Stimulated activated CD4-positive, alpha-beta T cell treated with anti-CD3 and anti-CD28 coated beads, TNF-alpha, amount 100 ng/mL, for 48 hours (primary cell): ENCODE data around the gene CCDC78.
A peak's percentile ranks its signal among the peaks of the same experiment; 100 is the strongest.
"Not testable (repeated sequence)": the region's sequence is repeated elsewhere in the genome, so short reads cannot be mapped to it uniquely, and the experiment has no call there.

Experiments used
- DNase-seq, 3 donors: peaks; one replicate each; pipeline ENCODE4 v3.0.0-alpha.2; 2020; ENCODE audit warnings: low read depth in 3 of 3

The CCDC78 gene

DNA sequence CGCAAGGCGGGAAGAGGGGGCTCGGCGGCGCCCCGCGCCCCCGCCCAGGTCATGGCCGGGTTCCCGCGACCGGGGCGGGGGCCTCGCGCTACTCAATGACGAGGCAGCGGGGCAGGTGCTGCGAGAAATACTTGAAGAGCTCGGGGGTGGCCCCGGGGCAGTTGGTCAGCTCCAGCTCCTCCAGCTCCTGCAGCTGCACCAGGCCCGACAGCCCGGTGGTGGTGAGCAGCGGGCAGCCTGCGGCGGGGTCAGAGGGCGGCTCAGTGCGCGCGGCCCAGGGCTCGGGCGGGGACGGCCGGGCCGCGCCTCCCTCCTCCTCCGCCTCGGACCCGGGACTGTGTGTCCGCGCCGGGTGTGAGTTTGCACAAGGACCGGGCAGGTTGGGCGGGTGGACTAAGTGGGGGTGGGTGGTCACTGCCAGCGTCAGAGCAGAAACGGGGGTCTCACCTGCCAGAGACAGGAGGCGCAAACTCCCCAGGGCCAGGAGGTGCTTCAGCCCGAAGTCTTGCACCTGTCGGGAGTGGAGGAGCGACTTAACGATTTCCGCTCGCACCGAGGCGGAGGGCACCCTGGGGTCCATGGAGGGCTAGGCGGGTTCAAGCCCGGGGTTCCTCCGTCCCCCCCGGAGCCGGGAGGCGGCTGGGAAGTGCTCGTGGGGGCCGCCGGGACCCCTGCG is 31.9 kb downstream of the CCDC78 start:
- no peak for DNase-seq

DNA sequence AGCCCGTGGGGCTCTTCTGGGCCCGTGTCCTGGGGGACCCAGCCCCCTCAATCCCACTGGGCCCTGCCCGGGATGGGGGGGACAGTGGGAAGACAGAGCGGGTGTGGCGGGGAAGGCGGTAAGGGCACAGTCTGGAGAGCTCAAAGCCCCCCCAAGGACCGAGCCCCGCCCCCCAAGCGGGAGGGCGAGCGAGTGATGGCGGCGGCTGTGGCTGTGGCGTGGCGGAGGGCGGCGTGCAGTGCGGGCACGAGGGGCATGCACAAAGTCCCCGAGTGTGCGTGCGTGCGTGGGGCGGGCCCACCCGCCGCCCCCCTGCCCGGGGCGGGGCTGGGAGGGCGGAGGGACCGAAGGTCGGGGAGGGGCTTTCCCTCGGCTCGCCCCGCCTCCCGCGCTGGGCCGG is 32.5 kb downstream of the CCDC78 start:
- DNase-seq, result no peak

DNA sequence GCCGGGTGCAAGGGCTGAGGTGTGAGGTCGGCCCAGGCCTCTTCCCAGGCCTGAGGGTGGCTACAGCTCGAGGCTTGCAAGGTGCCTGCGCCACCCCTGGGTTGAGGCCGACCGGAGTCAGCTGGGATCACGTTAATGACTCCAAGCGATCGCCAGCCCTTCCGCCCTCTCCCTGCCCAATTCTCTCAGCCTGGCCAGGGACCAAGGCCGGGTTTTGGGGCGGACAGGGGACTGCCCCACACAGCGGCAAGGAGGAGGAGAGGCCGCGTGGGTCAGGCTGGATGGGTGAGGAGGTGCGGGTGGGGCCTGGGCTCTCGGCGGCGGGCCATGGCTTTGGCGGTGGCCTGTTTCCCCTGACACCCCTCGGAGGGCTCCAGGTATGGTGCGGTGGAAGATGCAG is 32.9 kb downstream of the CCDC78 start:
- DNase-seq, result no peak

DNA sequence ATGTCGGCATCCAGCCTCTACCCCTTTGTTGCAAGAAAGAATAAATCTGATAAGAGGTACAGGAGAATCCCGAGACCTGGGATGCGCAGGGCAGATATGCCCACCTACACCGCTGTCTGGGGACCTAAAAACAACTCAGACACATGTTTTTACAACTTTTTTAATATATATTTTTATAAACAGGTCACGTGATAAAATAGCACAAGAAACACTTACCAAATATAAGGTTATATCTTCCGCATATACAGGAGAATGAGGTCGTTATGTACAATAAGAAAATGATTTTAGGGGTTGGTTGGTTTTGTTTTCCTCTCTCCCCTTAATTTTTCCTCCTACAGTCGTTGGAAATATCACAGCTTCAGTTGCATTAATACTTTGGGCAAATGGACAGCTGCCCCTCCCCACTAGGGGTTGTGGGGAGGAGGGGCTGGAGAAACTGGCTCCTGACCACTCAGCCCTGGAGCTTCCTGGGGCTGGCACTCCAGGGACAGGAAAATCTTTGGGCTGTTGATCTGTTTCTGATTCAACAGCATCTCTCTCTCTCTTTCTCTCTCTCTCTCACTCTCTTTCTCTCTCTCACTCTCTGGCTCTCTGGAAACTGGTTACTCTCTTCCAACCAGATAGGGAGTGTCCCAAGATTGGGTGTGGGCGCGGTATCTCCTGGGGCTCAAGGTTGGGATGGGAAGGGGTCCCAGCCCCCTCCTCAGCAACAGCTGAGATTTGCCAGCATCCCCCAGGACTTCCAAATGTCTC is 33.7 kb downstream of the CCDC78 start:
- no peak for DNase-seq

DNA sequence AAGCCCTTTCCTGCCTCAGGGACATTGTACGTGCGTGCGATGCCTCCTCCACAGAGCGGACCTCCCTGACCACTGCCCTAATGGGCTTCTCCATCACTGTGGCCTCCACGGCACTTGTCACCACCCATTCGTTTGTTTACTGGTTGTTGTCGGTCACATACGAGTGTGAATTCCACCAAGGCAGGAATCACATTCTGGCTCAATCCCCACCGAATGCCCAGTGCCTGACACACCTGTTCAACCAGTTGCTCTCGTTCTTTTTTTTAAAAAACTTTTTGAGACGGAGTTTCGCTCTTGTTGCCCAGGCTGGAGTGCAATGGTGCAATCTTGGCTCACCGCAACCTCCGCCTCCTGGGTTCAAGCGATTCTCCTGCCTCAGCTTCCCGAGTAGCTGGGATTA is 35.0 kb downstream of the CCDC78 start:
- DNase-seq, result not testable (repeated sequence)

DNA sequence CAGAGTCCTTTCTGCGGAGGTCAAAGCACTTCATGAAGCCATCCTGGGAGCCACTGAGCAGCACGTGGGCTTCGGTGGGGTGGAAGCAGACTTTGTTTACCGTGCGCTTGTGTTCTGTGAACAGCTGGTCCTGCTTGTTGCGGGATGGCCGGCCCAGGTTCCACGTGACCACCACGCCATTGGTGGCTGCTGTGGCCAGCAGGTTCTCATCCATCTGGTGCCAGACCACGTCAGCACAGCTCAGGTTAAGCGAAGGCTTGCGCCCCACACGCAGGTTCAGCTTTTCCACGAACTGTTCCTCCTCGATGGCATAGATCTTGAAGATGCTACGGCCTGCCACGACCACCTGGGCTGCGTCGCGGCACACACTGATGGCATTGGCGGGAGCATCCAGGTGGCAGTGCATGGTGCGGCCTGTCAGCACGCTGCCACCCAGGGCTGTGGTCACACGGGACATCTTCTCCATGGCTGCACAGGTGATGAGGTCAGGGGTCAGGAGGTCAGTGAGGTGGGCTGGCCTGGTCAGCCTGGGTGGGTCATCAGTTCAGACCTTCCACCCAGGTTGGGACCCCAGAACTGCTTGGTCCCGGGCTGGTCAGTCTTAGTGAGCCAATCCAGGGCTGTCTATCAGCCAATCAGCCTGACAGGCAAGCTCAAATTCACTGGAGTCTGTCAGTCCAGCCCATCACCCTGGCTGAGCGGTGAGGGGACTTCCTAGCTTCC is 36.9 kb downstream of the CCDC78 start:
- no peak for DNase-seq

DNA sequence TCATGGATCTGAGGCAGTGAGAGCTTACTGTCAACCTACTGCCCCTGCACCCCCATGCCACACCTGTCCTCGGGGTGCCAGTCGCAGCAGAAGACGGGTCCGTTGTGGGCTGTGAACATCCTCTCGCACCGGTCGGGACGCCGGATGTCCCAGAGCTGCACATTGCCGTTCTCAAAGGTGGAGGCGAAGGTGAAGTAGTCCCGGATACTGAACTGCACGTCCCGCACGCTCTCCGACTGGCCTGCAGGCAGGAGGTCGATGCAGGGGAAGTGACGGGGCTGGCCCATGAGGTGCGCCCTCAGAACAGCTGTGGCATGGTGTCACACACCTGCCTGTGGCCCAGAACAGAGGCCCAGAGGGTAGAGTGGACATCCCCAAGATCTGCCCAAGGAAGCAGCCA is 38.7 kb downstream of the CCDC78 start:
- no peak for DNase-seq

DNA sequence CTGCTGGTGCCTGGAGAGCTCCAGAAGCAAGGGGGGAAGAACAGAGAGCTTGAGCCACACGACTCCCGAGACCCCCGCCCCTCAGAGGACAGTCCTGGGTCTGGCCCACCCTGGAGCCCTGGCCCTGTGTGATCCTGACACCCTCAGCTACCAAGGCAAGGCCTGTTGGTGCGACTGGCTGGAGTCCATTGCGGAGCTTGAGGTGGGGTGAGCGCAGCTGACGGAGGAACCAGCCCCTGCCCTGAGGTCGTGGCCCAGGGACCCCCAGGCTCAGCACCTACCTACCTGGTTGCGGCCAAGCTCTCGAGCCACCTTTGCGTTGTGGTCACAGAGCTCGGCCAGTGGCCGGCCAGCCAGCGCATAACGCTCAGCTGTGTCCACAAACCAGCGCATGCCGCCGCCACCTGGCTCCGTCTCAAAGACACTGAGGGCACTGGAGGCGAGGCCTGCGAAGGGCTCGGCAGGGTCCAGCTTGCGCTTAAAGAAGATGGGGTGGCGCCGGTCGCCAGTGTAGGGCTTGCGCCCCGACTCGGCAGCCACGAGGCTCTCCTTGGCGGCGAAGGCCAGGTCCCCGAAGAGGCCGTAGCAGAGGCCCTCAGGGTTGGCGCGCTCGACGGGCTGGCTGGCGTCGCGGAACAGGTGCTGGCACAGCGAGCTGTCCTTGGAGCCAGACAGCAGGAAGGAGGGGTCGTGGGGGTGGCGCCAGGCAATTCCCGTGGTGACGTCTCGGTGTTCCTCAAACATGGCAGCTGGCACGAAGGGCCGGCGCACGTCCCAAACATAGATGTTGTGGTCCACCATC is 39.6 kb downstream of the CCDC78 start:
- no peak for DNase-seq

DNA sequence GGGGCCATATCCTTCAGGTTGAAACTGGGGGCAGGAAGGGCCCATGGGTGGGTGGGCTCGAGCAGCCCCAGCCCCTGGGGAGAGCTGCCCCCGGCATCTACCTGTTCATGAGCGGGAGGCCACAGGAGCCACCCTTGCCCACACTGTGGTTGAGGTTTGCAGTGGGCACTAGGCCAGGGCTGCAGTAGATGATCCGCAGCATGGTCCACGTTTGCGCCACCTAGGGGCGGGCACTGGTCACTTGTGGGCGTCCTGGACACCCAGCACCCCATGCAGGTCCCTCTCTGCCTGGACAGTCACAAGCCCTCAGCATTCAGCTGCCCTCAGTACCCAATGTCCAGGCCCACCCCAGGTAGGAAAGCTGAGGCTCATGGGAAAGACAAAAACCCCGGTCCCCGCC is 40.3 kb downstream of the CCDC78 start:
- DNase-seq, result no peak

DNA sequence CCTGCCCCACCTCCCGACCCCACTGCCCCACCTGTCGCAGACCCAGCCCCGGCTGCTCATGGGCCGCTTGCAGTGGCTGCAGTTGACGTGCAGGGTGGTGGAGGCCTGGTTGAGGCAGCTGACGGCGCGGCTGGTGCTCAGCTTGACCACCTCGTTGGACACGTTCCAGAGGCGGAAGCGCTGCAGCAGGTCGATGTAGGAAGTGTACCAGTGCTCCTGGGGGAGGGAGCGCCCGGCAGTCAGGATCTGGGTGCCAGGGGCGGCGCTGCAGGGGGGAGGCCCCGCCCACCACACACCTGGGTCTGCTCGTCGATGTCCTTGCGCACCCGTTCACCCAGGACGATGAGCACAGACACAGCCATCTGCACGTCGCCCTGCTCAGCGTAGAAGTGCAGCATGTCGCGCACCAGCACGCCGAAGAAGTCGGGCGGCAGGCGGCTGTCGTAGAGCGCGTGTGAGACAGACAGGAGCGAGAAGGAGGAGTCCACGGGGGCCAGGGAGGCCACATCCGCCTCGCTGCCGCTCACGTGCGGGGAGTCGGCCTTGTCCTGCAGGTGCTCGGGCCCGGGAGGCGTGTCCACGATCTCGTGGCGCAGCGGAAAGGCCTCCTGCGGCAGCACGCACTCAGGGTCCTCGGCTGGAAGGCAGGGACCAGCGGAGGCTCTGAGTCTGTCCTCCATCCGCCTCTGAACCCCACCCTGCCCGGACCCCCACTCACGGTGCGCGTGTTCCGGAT is 41.1 kb downstream of the CCDC78 start:
- DNase-seq, result no peak

DNA sequence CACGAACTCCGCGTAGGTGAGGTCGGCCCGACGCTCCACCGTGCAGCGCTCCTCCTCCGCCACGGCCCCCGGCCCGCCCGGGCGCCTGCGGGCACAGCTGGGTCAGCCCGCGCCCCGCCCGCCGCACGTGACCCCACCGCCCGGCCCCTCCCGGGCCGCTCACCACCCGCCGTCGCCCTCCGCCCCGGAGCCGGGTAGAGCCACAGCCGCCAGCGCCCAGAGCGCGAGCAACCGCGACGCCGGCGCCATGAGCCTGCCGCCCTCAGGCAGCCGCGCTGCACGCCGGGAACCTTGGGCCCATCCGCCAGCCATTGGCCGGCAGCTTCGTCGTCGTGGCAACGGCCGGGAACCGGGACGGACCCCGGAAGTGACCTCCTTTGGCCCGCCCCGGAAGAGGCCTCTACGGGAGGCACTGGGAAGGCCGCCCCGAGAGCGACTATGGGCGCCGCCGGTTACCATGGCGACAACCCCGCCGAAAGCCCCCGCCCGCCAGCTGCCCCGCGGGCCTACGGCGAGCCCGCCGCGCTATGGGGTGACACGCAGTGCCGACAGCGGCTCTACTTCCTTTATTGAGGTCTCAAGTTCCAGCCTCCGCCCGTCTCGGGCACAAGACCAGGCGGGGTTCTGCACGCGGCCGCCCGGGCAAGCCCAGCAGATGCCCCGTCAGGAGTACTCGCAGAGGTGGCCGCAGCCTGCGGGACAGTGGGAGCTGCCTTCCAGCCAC is 42.0 kb downstream of the CCDC78 start, which contains the start of gene JMJD8:
Gene JMJD8, minus strand, starts transcription at position 264 of the 724 bp plus-strand sequence. Its CDS starts 15 bp downstream, at position 249.
- peak; percentile 93 to 95 (median 94) for DNase-seq

DNA sequence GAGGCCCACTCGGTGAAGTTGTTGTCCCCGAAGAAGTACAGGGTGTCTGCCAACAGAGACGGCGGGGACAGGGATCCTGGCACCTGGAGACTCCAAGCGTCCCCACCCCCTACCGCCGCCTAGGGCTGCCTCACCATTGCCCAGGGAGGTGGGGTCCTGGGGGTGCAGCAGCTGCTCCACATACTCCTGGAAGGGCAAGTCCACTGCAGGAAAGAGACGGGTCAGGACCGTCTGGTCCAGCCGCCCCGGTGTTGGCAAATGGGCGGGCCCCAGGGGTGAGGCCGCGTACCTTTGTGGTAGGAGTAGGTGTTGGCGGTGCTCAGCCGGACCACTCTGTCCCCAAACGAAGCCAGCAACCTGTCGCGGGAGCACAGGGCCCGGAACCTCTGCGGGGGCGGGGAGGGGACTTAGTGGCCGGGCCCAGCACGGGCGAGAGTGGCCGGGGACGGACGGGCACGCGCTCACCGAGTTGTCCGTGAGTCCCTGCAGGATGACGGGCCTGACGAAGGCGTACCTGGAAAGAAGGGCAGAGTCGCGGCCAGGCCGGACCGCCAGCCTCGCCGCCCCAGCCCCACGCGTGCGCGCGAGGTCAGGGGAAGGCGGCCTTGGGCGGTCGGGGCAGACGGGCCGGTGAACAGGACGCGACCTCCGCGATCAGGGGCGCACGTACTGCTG is 42.7 kb downstream of the CCDC78 start:
- DNase-seq, result no peak

DNA sequence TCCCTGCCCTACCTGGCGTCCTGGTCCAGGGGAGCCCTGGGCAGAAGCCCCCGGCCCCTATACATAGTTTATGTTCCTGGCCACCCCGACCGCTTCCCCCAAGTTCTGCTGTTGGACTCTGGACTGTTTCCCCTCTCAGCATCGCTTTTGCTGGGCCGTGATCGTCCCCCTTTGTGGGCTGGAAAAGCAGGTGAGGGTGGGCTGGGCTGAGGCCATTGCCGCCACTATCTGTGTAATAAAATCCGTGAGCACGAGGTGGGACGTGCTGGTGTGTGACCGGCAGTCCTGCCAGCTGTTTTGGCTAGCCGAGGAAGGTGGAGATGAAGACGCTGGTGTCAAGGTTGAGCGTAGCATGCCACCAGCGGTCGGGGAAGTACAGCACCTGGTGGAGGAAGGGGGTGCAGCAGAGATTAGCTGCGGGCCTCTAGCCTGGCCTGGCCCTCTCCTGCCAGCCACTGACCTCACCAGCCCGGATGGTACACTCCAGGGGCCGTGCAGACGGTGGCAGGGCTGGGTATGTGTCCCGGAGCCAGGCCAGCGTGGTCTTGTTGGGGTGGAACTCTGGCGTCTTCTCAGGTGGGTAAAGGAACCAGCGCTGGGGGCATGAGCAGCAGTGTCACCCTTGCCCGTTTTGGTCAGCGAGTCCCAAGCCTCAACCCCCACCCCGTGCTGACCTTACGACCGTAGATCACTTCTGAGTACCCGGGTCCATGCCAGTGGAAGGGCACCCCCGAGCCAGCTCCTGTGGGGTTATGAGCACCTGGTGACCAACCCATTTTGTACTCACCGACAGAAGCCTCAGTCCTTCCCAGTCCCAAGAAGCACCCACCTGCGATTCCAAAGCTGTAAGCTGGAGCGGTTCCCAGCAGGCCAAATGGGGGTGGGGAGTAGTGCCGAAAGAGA is 43.5 kb downstream of the CCDC78 start:
- no peak for DNase-seq

DNA sequence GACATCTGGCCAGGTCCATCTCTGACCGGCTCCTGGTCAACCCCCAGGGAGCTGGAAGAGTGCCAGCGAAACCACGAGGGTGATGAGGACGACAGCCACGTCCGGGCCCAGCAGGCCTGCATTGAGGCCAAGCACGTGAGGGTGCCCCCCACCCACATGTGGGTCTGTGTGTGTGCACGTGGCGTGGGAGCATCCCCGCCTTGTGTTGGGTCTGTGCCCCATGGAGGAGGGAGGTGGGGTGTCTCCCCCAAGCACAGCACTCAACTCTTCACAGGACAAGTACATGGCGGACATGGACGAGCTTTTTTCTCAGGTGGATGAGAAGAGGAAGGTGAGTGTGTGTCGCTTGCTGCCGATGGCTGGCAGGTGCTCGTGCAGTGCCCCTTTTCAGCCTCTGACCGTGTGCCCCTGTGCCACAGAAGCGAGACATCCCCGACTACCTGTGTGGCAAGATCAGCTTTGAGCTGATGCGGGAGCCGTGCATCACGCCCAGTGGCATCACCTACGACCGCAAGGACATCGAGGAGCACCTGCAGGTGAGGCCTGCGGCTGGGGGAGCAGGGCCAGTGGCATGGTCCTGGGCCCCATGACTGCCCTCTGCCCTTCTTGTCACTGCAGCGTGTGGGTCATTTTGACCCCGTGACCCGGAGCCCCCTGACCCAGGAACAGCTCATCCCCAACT is 44.4 kb downstream of the CCDC78 start:
- no peak for DNase-seq

DNA sequence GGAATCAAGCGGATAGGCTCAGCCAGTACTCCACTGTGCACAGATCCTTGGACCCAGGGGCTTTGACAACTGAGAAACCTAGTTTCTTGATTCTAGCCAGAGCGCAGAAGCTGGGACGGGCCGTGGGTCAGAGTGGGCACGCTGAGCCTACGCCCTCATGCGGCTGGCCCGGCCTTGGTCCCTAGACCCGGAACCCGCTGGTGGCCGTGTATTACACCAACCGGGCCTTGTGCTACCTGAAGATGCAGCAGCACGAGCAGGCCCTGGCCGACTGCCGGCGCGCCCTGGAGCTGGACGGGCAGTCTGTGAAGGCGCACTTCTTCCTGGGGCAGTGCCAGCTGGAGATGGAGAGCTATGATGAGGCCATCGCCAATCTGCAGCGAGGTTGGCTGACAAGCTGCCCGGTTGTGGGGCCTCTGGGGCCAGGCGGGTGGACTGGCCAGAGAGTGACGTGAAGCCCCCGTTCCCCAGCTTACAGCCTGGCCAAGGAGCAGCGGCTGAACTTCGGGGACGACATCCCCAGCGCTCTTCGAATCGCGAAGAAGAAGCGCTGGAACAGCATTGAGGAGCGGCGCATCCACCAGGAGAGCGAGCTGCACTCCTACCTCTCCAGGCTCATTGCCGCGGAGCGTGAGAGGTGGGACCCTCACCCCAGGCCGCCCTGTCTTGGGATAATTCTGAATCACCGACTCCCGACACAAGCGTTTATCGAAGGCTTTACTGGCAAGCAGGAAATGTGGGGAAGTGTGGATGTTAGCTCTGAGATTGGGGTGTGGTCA is 45.1 kb downstream of the CCDC78 start:
- DNase-seq, result no peak

DNA sequence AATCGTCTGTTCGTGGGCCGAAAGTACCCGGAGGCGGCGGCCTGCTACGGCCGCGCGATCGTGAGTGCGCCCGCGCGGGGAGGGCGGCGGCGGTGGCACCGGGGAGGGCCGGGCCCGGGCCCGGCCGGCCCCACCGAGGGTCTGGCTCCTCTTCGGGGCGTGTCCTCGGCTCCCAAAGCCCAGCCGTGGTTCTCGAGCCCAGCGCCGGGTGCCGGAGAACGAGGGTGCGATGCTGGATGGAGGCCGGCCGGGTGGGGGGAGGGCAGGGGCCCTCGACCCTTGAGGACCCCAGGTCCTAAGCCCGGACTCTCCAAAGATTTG is 45.7 kb downstream of the CCDC78 start:
- DNase-seq, result no peak

DNA sequence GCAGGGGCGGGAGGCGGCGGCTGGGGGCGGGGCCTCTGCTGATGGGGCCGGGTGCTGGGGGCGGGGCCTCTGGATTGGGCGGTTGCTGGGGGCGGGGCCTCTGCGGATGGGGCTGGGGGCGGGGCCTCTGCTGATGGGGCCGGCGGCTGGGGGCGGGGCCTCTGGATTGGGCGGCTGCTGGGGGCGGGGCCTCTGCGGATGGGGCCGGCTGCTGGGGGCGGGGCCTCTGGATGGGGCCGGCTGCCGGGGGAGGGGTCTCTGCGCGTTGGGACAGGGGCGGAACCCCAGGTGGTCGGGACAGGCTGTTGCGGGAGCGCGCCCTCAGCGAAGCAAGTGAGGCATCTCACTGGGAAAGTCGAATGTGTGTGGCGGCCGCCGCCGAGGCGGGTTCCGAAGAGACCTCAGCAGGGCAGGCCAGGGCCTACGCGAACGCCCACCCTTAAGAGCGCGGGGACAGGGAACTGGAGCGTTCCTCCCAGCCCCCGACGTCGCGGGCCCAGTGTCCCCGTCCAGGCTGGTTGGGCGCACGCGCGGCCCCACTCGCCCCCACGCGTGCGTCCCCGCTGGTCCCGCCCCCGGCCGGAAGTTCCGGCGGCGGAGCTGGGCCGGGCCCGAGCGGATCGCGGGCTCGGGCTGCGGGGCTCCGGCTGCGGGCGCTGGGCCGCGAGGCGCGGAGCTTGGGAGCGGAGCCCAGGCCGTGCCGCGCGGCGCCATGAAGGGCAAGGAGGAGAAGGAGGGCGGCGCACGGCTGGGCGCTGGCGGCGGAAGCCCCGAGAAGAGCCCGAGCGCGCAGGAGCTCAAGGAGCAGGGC is 46.2 kb downstream of the CCDC78 start, which contains the start of gene STUB1:
Gene STUB1, plus strand, starts transcription at position 597 of the 811 bp plus-strand sequence. Its CDS starts 116 bp downstream, at position 713.
- peak; percentile 84 to 93 (median 87) for DNase-seq
